Small intestine (tissue), 7 donors: Measurements from ENCODE around the gene WDTC1. TPM values are rescaled to one million over a fixed set of nuclear protein-coding genes. Genes with fewer than 3 reads are reported as not detected.
"Not testable (repeated sequence)": the region's sequence is repeated elsewhere in the genome, so short reads cannot be mapped to it uniquely, and the experiment has no call there.

Source experiments
- DNase-seq, 2 donors: peaks; one replicate each; pipeline versions ENCODE4 v3.0.0 to v3.0.0-alpha.2; 2013
- FAIRE-seq: peaks from 2 replicates; lab custom pipeline; 2012; peaks lifted over from hg19 to GRCh38; lab: Jason Lieb, UNC
- H3K27ac ChIP-seq, 3 donors: one replicate each; pipeline ENCODE4 v1.5.1; 2013; ENCODE audit warnings: low read length in 2 of 3, mild to moderate bottlenecking in 2 of 3, control low read depth in 1 of 3, inconsistent platforms in 1 of 3, low read depth in 1 of 3, moderate library complexity in 1 of 3
- H3K27me3 ChIP-seq, 3 donors: one replicate each; pipeline ENCODE4 v1.6.1; 2013; ENCODE audit warnings: low read length in 3 of 3, inconsistent platforms in 1 of 3; ENCODE audit not compliant: control insufficient read depth in 3 of 3, insufficient read depth in 3 of 3
- H3K36me3 ChIP-seq, 3 donors: one replicate each; pipeline ENCODE4 v1.6.1; 2013; ENCODE audit warnings: low read length in 3 of 3, inconsistent platforms in 1 of 3, low read depth in 1 of 3, mild to moderate bottlenecking in 1 of 3, moderate library complexity in 1 of 3; ENCODE audit not compliant: control insufficient read depth in 3 of 3, insufficient read depth in 2 of 3
- H3K4me1 ChIP-seq, 3 donors: one replicate each; pipeline ENCODE4 v1.6.1; 2013; ENCODE audit warnings: low read length in 2 of 3, inconsistent platforms in 1 of 3, low read depth in 1 of 3, mild to moderate bottlenecking in 1 of 3, moderate library complexity in 1 of 3; ENCODE audit not compliant: control insufficient read depth in 3 of 3, insufficient read depth in 2 of 3
- H3K4me3 ChIP-seq, 3 donors: one replicate each; pipeline ENCODE4 v1.5.1; 2013; ENCODE audit warnings: low read length in 3 of 3, control low read depth in 1 of 3, inconsistent platforms in 1 of 3, low read depth in 1 of 3, mild to moderate bottlenecking in 1 of 3, moderate library complexity in 1 of 3
- H3K9me3 ChIP-seq, 2 donors: one replicate each; pipeline ENCODE4 v1.6.1; 2013; ENCODE audit warnings: low read depth in 1 of 2, low read length in 1 of 2; ENCODE audit not compliant: control insufficient read depth in 2 of 2, insufficient read depth in 1 of 2
- WGBS, 3 donors: extraction: QIAGEN DNeasy Blood & Tissue Kit; methylation state at CpG; one replicate each; pipeline ENCODE4 v1.1.7; 2013; 5-methylcytosine and 5-hydroxymethylcytosine counted together
- polyA plus RNA-seq, 4 donors: library from polyadenylated mRNA; stranded (reverse) in 3 of 4; unstranded in 1 of 4; fragments of 200-250 nt in 3 of 4; fragments of 120-200 nt in 1 of 4; gene quantifications; one replicate each; pipeline versions ENCODE4 v1.2.1 to v1.2.3, GENCODE V29; 2013
- donor health status: healthy with polysubstance abuse.
- donor health status: control.
- donor health status: control.
- donor health status: Bipolar disorder and iron deficiency.
- donor health status: healthy.

The WDTC1 gene
- polyA plus RNA-seq, 4 donors = 14.6 to 32.9 (median 18.0) TPM

DNA sequence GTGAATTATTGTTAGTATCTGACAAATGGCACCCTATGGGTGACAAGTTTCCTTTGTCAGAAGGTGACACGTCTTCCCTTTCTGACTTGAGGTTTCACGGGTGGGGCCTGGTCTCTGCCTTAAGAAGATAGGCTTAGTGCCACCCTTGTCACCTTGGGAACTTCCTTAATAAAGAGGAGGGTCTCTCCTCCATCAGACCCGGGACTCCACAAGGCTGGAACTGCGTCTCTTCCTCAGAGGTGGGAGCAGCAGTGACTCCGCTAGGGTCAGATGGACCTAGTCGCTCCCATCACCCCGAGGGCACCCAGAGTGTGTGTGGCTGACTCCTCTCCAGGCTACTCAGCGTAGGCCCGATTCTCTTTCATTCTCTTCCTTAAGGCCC is 774 bp upstream of the WDTC1 start:
- FAIRE-seq (no peak), DNase-seq (no peak)
- H3K9me3 ChIP-seq = no peaks in the 10 kb centered on the region
- H3K27ac ChIP-seq = peak overlapping the region in 2 of 3 donors; percentile 22 to 33
- peaks cover 0 to 14% (median 5%) of the 10 kb centered on the region in 3 donors for H3K4me1 ChIP-seq
- peak overlapping the region in 2 of 3 donors; percentile 50 to 67 for H3K4me3 ChIP-seq
- no peaks in the 10 kb centered on the region for H3K36me3 ChIP-seq
- no peaks in the 10 kb centered on the region for H3K27me3 ChIP-seq
- WGBS, 3 donors = 56 to 62% (median 57%) methylated on average over 9 of the region's 9 CpGs

DNA sequence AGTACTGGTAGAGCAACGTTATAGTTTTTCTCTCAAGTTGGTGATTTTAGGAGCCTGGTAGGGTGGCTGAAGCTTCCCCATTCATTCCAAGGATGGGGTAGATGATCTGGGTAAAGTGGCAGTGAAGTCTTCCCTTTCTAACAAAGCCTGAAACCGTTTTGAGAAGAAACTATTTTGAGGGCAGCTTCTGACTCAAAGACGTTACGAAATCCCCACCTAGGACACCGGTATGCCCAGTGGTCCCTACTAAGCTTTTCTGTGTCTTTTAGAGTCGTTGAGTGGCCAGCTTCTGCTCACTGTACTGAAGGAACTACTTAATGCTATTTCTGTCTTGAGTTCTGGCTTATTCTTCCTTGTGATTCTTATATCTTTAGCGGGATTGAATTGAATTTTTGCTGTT is 1.4 kb downstream of the WDTC1 start:
- H3K36me3 ChIP-seq = no peaks in the 10 kb centered on the region
- 35 to 41% (median 38%) methylated on average over 7 of the region's 7 CpGs for WGBS, 3 donors
- no peak for DNase-seq
- no peak for FAIRE-seq
- no peaks in the 10 kb centered on the region for H3K27me3 ChIP-seq
- H3K4me1 ChIP-seq = peaks cover 0 to 14% (median 5%) of the 10 kb centered on the region in 3 donors
- H3K27ac ChIP-seq = peak overlapping the region in 1 of 3 donors; percentile 62
- H3K9me3 ChIP-seq = no peaks in the 10 kb centered on the region
- H3K4me3 ChIP-seq = peak overlapping the region in 2 of 3 donors; percentile 53 to 99

GRCh38 chr1:27237112-27237511 is 2.7 kb downstream of the WDTC1 start:
- H3K36me3 ChIP-seq = no peaks in the 10 kb centered on the region
- H3K27me3 ChIP-seq = no peaks in the 10 kb centered on the region
- FAIRE-seq = no peak
- peaks cover 0 to 14% (median 5%) of the 10 kb centered on the region in 3 donors for H3K4me1 ChIP-seq
- no peak for DNase-seq
- whole genome bisulfite sequencing, 3 donors = 90 to 97% (median 95%) methylated on average over 4 of the region's 4 CpGs
- no peak overlapping the region for H3K27ac ChIP-seq
- H3K4me3 ChIP-seq = no peak overlapping the region
- H3K9me3 ChIP-seq = no peaks in the 10 kb centered on the region

DNA sequence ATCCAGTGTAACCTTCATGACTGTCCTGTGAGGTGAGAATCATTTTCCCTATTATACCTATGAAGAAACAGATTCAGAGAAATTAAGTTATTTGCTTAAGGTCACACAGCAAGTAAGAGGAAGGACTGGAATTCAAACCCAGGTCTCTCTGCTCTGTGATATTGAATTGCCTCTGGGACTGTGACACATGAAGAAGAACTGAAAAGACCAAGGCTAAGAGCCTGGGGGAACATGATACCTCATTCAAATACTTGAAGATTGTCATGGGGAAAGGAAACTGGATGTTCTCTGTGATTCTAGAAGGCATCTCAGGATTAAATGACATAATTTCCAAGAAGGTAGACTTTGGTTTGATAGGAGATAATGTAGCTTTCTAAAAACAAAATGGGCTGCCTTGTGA is 3.6 kb downstream of the WDTC1 start:
- DNase-seq (no peak), FAIRE-seq (no peak)
- Histone ChIP-seq H3K27me3 (no peaks in the 10 kb centered on the region), H3K4me3 (no peak overlapping the region), H3K36me3 (no peaks in the 10 kb centered on the region), H3K9me3 (no peaks in the 10 kb centered on the region), H3K27ac (no peak overlapping the region), H3K4me1 (peaks cover 0 to 14% (median 5%) of the 10 kb centered on the region in 3 donors)

DNA sequence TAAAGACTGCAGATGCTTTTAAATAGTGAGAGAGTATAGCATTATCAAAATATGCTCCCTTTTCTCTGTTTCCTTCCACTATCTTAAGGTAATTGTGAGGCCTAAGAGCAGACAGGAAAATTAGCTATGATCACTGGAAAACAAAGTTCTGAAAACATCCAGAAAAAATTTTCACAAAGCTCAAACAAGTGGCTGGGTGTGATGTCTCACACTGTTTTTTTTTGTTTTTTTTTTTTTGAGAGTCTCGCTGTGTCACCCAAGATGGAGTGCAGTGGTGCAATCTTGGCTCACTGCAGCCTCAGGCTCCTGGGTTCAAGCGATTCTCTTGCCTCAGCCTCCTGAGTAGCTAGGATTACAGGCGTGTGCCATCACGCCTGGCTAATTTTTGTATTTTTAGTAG is 7.2 kb downstream of the WDTC1 start:
- Histone ChIP-seq H3K4me3 (no peak overlapping the region), H3K36me3 (no peaks in the 10 kb centered on the region), H3K27ac (no peak overlapping the region), H3K27me3 (no peaks in the 10 kb centered on the region), H3K4me1 (no peaks in the 10 kb centered on the region), H3K9me3 (no peaks in the 10 kb centered on the region)
- WGBS, 3 donors = 93 to 97% (median 96%) methylated on average over 4 of the region's 4 CpGs
- FAIRE-seq = no peak
- DNase-seq = no peak

GRCh38 chr1:27243665-27244064 is 9.2 kb downstream of the WDTC1 start:
- not testable (repeated sequence) for DNase-seq, H3K9me3 ChIP-seq, H3K27me3 ChIP-seq, H3K4me3 ChIP-seq, FAIRE-seq, H3K27ac ChIP-seq, H3K4me1 ChIP-seq, H3K36me3 ChIP-seq
- 87 to 94% (median 93%) methylated on average over 5 of the region's 5 CpGs for WGBS, 3 donors

GRCh38 chr1:27246194-27246593 is 11.8 kb downstream of the WDTC1 start:
- H3K27me3 ChIP-seq = no peaks in the 10 kb centered on the region
- peaks cover 0 to 6% (median 2%) of the 10 kb centered on the region in 3 donors for H3K36me3 ChIP-seq
- DNase-seq = no peak
- no peak for FAIRE-seq
- no peak overlapping the region for H3K27ac ChIP-seq
- no peaks in the 10 kb centered on the region for H3K9me3 ChIP-seq
- H3K4me1 ChIP-seq = no peaks in the 10 kb centered on the region
- H3K4me3 ChIP-seq = no peak overlapping the region
- 93 to 97% (median 96%) methylated on average over 1 of the region's 1 CpG for WGBS, 3 donors

DNA sequence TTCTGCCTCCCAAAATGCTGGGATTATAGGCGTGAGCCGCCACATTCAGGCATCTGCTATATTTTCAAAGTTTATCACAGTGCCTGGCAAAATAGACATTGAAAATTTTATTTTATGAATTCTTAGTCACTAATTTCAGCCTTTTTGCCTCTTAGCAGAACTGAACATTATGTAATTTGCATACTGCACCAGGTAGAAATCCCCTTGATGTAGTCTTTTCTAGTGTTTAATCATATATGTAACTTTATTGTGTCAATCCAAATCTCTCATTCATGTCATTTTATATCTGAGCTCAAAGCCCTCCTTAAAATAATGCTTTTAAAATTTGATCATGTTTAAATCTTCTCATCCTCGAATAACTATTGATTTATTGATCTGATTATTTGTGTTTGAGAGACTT is 19.2 kb downstream of the WDTC1 start:
- FAIRE-seq (no peak), DNase-seq (no peak)
- Histone ChIP-seq H3K4me1 (peaks cover 0 to 5% (median 0%) of the 10 kb centered on the region in 3 donors), H3K9me3 (no peaks in the 10 kb centered on the region), H3K4me3 (no peak overlapping the region), H3K36me3 (peaks cover 0 to 6% (median 2%) of the 10 kb centered on the region in 3 donors), H3K27me3 (no peaks in the 10 kb centered on the region), H3K27ac (no peak overlapping the region)
- WGBS, 3 donors = 70 to 82% (median 76%) methylated on average over 3 of the region's 3 CpGs

DNA sequence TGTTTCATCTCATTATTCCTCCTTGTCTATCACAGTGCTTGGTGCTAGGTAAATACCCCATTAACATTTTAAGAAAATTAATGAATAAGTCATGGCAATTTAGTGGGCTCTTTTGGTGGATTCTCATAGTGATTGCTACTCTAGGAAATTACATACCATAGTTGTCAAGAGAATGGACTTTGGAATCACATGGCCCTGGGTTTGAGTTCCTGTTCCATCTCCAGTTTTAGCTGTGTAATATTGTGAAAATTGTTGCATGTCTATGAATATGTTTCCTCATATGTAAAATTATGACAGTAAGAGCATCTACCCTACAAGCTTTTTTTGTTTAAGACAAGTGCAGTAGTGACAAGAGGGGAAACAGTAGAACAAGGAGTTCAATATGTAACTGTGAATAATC is 20.7 kb downstream of the WDTC1 start:
- DNase-seq = peak in 1 of 2 donors; percentile 15
- H3K4me1 ChIP-seq = peaks cover 0 to 5% (median 0%) of the 10 kb centered on the region in 3 donors
- peaks cover 0 to 5% (median 0%) of the 10 kb centered on the region in 3 donors for H3K36me3 ChIP-seq
- no peak for FAIRE-seq
- H3K4me3 ChIP-seq = no peak overlapping the region
- H3K9me3 ChIP-seq = no peaks in the 10 kb centered on the region
- H3K27me3 ChIP-seq = no peaks in the 10 kb centered on the region
- H3K27ac ChIP-seq = no peak overlapping the region
